ENCODE results near the gene A3GALT2. TPM values are rescaled to one million over a fixed set of nuclear protein-coding genes. Genes with fewer than 3 reads are reported as not detected.

The A3GALT2 gene
- total RNA-seq, 1 experiment from 2014 or later: not detected

DNA sequence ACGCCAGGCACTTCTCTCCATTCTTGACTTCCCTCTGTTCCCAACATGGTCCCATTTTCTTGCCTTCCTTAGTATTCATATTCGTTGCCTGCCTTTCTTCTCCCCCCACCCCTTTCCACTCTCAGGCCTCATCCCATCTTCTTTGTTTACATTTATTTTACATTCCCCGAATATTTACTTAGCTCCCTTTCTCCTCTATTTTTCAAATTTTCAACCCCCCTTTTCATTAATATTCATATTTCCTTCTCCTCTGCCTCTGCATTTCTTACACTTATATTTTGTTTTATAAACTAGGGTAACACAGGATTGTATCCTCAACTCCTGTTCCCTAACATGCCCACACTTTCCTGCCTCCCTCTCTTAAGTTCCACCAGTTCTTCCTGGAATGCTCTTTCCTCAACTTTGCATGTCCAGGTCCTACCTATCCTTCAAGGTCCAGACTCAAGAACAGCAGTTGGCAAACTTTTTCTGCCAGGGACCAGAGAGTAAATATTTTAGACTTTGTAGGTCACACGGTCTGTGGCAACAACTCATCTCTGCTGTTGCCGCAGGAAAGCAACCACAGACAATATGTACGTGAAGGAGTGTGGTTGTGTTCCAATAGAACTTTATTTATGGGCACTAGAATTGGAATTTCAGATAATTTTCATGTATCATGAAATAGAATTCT is 29.8 kb upstream of the A3GALT2 start:
- no peak for DNase-seq
- Histone ChIP-seq H3K9ac (ENCODE audit: extremely low read depth, insufficient read length, low read length) (no peak overlapping the region), H2BK120ac (ENCODE audit: low read depth, low read length, poor library complexity, severe bottlenecking) (no peak overlapping the region), H2BK12ac (ENCODE audit: insufficient read length, low read depth, low read length) (no peak overlapping the region), H2BK15ac (ENCODE audit: low read depth, low read length) (no peak overlapping the region), H3K79me2 (ENCODE audit: insufficient read depth, low read length) (no peaks in the 10 kb centered on the region), H3K27me3 (ENCODE audit: insufficient read depth, low read length) (peaks cover 49% of the 10 kb centered on the region), H4K5ac (ENCODE audit: insufficient read length, low read depth, low read length) (no peak overlapping the region), H3T11ph (ENCODE audit: low read length) (no peak overlapping the region), H2AK5ac (ENCODE audit: insufficient read length, low read length) (no peak overlapping the region), H4K91ac (ENCODE audit: insufficient read length, low read depth, low read length) (no peak overlapping the region), H3K4me2 (ENCODE audit: insufficient read depth, insufficient read length, low read length) (peak overlapping the region; percentile 73), H2BK5ac (ENCODE audit: insufficient read length, low read length) (no peak overlapping the region), H3K4ac (ENCODE audit: low read depth, low read length) (no peak overlapping the region), H3K56ac (ENCODE audit: insufficient read length, low read depth, low read length) (no peak overlapping the region), H3K9me3 (ENCODE audit: control insufficient read depth, low read depth, low read length) (no peaks in the 10 kb centered on the region), H3K79me1 (ENCODE audit: insufficient read depth, low read depth, low read length, poor library complexity, severe bottlenecking) (no peaks in the 10 kb centered on the region), H2AFZ (ENCODE audit: low read length) (no peak overlapping the region), H3K14ac (ENCODE audit: insufficient read depth, low read length) (peak overlapping the region; percentile 80; the same call in 1 of the 2 replicates), H3K4me1 (ENCODE audit: insufficient read depth, low read length) (no peaks in the 10 kb centered on the region; the same call in 1 of the 2 replicates), H3K18ac (ENCODE audit: insufficient read length, low read depth, low read length) (no peak overlapping the region), H4K20me1 (ENCODE audit: control insufficient read depth, insufficient read depth, insufficient read length) (no peaks in the 10 kb centered on the region), H4K8ac (replicated peaks; ENCODE audit: insufficient read length, low read depth, low read length) (no peak overlapping the region), H3K27ac (ENCODE audit: insufficient read length, low read depth, low read length) (no peak overlapping the region), H2BK20ac (ENCODE audit: low read depth, low read length, poor library complexity, severe bottlenecking) (no peak overlapping the region), H3K23me2 (ENCODE audit: insufficient read length, low read depth, low read length, poor library complexity, severe bottlenecking) (peaks cover 12% of the 10 kb centered on the region), H3K23ac (ENCODE audit: insufficient read length, low read depth, low read length) (no peak overlapping the region)
- TF ChIP-seq, protein P1, sequence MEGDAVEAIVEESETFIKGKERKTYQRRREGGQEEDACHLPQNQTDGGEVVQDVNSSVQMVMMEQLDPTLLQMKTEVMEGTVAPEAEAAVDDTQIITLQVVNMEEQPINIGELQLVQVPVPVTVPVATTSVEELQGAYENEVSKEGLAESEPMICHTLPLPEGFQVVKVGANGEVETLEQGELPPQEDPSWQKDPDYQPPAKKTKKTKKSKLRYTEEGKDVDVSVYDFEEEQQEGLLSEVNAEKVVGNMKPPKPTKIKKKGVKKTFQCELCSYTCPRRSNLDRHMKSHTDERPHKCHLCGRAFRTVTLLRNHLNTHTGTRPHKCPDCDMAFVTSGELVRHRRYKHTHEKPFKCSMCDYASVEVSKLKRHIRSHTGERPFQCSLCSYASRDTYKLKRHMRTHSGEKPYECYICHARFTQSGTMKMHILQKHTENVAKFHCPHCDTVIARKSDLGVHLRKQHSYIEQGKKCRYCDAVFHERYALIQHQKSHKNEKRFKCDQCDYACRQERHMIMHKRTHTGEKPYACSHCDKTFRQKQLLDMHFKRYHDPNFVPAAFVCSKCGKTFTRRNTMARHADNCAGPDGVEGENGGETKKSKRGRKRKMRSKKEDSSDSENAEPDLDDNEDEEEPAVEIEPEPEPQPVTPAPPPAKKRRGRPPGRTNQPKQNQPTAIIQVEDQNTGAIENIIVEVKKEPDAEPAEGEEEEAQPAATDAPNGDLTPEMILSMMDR (conservative IDR thresholded peaks at IDR 0.05): no peak
- Mint-ChIP-seq H3K36me3 (ENCODE audit: insufficient read depth in 1 of 3, low read depth in 3 of 3) (no peaks in the 10 kb centered on the region; a peak in 1 of 7 replicates), H3K27ac (no peak overlapping the region), H3K4me3 (peak overlapping the region; percentile 66 to 88), H3K4me1 (peaks cover 36 to 44% of the 10 kb centered on the region in 2 experiments), H3K27me3 (ENCODE audit: low read depth) (peaks cover 93% of the 10 kb centered on the region), H3K9me3 (peaks cover 0 to 3% of the 10 kb centered on the region in 2 experiments; a peak in 2 of 5 replicates)
- 100% methylated on average over 1 of the region's 6 CpGs for WGBS (ENCODE audit: extremely low coverage, insufficient read length, low lambda C conversion rate)

All from H9 (cell line).